ENCODE results near the gene NADK2. TPM values are rescaled to one million over a fixed set of nuclear protein-coding genes. Genes with fewer than 3 reads are reported as not detected.

Gene NADK2
- total RNA-seq, 1 experiment from 2014 or later, result 21.2 TPM

- RAD21 ChIA-PET (ENCODE audit: low non-redundant PET in 1 of 2, low total read pairs in 2 of 2, uncharacterized antibody in 2 of 2, unreplicated experiment in 2 of 2), result no interaction called here
- Histone ChIP-seq H3K36me3 (ENCODE audit: control insufficient read depth in 1 of 2, insufficient read depth in 2 of 2, low read length in 2 of 2) (peaks cover 46 to 47% of the 10 kb centered on the region in 2 experiments), H3K27ac (ENCODE audit: low read depth, low read length) (no peak overlapping the region), H2AFZ (ENCODE audit: low read depth, low read length, poor library complexity, severe bottlenecking) (no peak overlapping the region), H3K9me3 (ENCODE audit: control insufficient read depth in 1 of 2, insufficient read depth in 1 of 2, low read depth in 1 of 2, low read length in 2 of 2) (no peaks in the 10 kb centered on the region), H3K4me2 (ENCODE audit: low read length) (no peak overlapping the region), H4K20me1 (ENCODE audit: insufficient read depth) (no peaks in the 10 kb centered on the region; the same call in 1 of the 2 replicates), H3K9me2 (ENCODE audit: insufficient read depth) (no peaks in the 10 kb centered on the region), H3K27me3 (ENCODE audit: insufficient read depth, low read length) (no peaks in the 10 kb centered on the region), H3K4me3 (replicated peaks in 1 of 2; ENCODE audit: low read depth in 1 of 2, low read length in 2 of 2) (no peak overlapping the region), H3K4me1 (ENCODE audit: control insufficient read depth in 1 of 2, insufficient read depth in 2 of 2, low read length in 2 of 2) (peaks cover 4 to 6% of the 10 kb centered on the region in 2 experiments; a peak in 2 of 4 replicates), H3K9ac (ENCODE audit: low read length) (no peak overlapping the region), H3K79me2 (ENCODE audit: insufficient read depth, low read length) (peaks cover 93% of the 10 kb centered on the region)
- POLR2A ChIA-PET, result no interaction called here
- no peak for TF ChIP-seq SIN3A (IDR thresholded peaks at IDR 0.05; ENCODE audit: low read depth)
- no peak for TF ChIP-seq FOSL1 (IDR thresholded peaks at IDR 0.05; ENCODE audit: low read depth)
- no peak for TF ChIP-seq ATF3 (IDR thresholded peaks at IDR 0.05)
- no peak for TF ChIP-seq EZH2phosphoT487 (IDR thresholded peaks at IDR 0.05; ENCODE audit: borderline replicate concordance)
- TF ChIP-seq CEBPB (IDR thresholded peaks at IDR 0.05; ENCODE audit: low read depth), result no peak
- TF ChIP-seq MAX (IDR thresholded peaks at IDR 0.05), result no peak
- no peak for TF ChIP-seq JUND (IDR thresholded peaks at IDR 0.05)
- no peak for TF ChIP-seq POLR2A (IDR thresholded peaks at IDR 0.05; ENCODE audit: borderline replicate concordance, extremely low read depth, insufficient read depth, insufficient read length)
- no peak for TF ChIP-seq TCF7L2 (IDR thresholded peaks at IDR 0.05; ENCODE audit: borderline replicate concordance, extremely low read depth, insufficient read depth, insufficient read length)
- TF ChIP-seq REST (IDR thresholded peaks at IDR 0.05; ENCODE audit: low read depth), result no peak
- TF ChIP-seq ELF1 (IDR thresholded peaks at IDR 0.05; ENCODE audit: borderline replicate concordance, low read depth), result no peak
- TF ChIP-seq ZNF274 (IDR thresholded peaks at IDR 0.05; ENCODE audit: low read depth, low read length), result no peak
- TF ChIP-seq CTCF (IDR thresholded peaks at IDR 0.05 in 2 of 3, conservative IDR thresholded peaks at IDR 0.05 in 1 of 3; ENCODE audit: borderline replicate concordance in 1 of 3, insufficient read depth in 1 of 3, low read depth in 2 of 3, low read length in 2 of 3), result no peak
- no TSS peak for BruUV-seq (replicated peaks)
- CTCF ChIA-PET, result interaction anchor here (1.6 kb wide), 1 partner anchor 22 kb away, joined by 3 read pairs; no protein-coding TSS in a partner anchor
- ATAC-seq, result no peak
- no peak for DNase-seq (ENCODE audit: low read depth, low spot score)
- intact Hi-C loops (cut with micrococcal nuclease), result no loop called here
Observed at GRCh38 chr5:36156619-36157018, 85.1 kb downstream of the NADK2 start.

All from HCT116 (cell line).